Measurements from ENCODE around the gene CD40.

The CD40 gene

GRCh38 chr20:46169245-46170171, 51.4 kb downstream of the CD40 start:
- DNase-seq (ENCODE audit: extremely low read depth in 1 of 2, low read depth in 1 of 2), result no peak

- no peak for DNase-seq (ENCODE audit: extremely low read depth in 1 of 2, low read depth in 1 of 2)
Measured at GRCh38 chr20:46171476-46171875, 53.4 kb downstream of the CD40 start.

- no peak for DNase-seq (ENCODE audit: extremely low read depth in 1 of 2, low read depth in 1 of 2)
Measured at GRCh38 chr20:46171909-46172308, 53.8 kb downstream of the CD40 start.

GRCh38 chr20:46172455-46172854, 54.3 kb downstream of the CD40 start:
- no peak for DNase-seq (ENCODE audit: extremely low read depth in 1 of 2, low read depth in 1 of 2)

GRCh38 chr20:46172961-46173536, 54.9 kb downstream of the CD40 start:
- DNase-seq (ENCODE audit: extremely low read depth in 1 of 2, low read depth in 1 of 2), result no peak

- no peak for DNase-seq (ENCODE audit: extremely low read depth in 1 of 2, low read depth in 1 of 2)
Measured at GRCh38 chr20:46173652-46174468, 55.7 kb downstream of the CD40 start.

GRCh38 chr20:46174469-46175126, 56.5 kb downstream of the CD40 start:
- DNase-seq (ENCODE audit: extremely low read depth in 1 of 2, low read depth in 1 of 2), result peak; percentile 41 to 58

- DNase-seq (ENCODE audit: extremely low read depth in 1 of 2, low read depth in 1 of 2), result no peak
Measured at GRCh38 chr20:46175127-46175494, 57.0 kb downstream of the CD40 start.

GRCh38 chr20:46176739-46177378, 58.7 kb downstream of the CD40 start:
- no peak for DNase-seq (ENCODE audit: extremely low read depth in 1 of 2, low read depth in 1 of 2)

- DNase-seq (ENCODE audit: extremely low read depth in 1 of 2, low read depth in 1 of 2), result no peak
Measured at GRCh38 chr20:46177768-46178167, 59.7 kb downstream of the CD40 start.

- DNase-seq (ENCODE audit: extremely low read depth in 1 of 2, low read depth in 1 of 2), result no peak
Measured at GRCh38 chr20:46178891-46179290, 60.8 kb downstream of the CD40 start.

All from activated CD8-positive, alpha-beta memory T cell treated with anti-CD3 and anti-CD28 coated beads for 1 hour (primary cell).